SK-N-SH treated with all-trans-retinoic acid at 6 μM for 48 hours (cell line): ENCODE data around the gene RNF144A.

Experiments
- ATAC-seq: fragments of 200-7000 bp; cut with Tn5 transposase; 3 replicates; pipeline ENCODE4 v1.9.1; 2020; ENCODE audit warnings: mild to moderate bottlenecking, moderate library complexity
- ARNTL ChIP-seq: fragments of 450-650 bp; formaldehyde crosslinking; IDR thresholded peaks from 2 replicates; pipeline ENCODE4 v1.5.0; 2020; ENCODE audit warnings: low read depth, mild to moderate bottlenecking, moderate library complexity, borderline replicate concordance
- CREB5 ChIP-seq: fragments of 250-450 bp; sonication (Bioruptor Pico); IDR thresholded peaks from 2 replicates; pipeline ENCODE4 v1.5.1; 2020; ENCODE audit warnings: low read depth, mild to moderate bottlenecking, moderate library complexity
- CSDC2 ChIP-seq: fragments of 250-450 bp; sonication (Bioruptor Pico); IDR thresholded peaks from 2 replicates; pipeline ENCODE4 v1.5.0; 2020; ENCODE audit warnings: mild to moderate bottlenecking, moderate library complexity
- CSRNP3 ChIP-seq: fragments of 250-450 bp; sonication (Bioruptor Pico); IDR thresholded peaks from 2 replicates; pipeline ENCODE4 v1.5.1; 2021; ENCODE audit warnings: mild to moderate bottlenecking, moderate library complexity
- GLIS3 ChIP-seq: fragments of 250-450 bp; sonication (Bioruptor Pico); IDR thresholded peaks from 2 replicates; pipeline ENCODE4 v1.5.0; 2020; ENCODE audit warnings: mild to moderate bottlenecking, moderate library complexity
- ISL1 ChIP-seq: fragments of 250-450 bp; sonication (Bioruptor Pico); IDR thresholded peaks from 2 replicates; pipeline ENCODE4 v2.1.2; 2022; ENCODE audit warnings: mild to moderate bottlenecking, moderate library complexity
- PATZ1 ChIP-seq: fragments of 250-450 bp; sonication (Bioruptor Pico); IDR thresholded peaks from 2 replicates; pipeline ENCODE4 v1.8.0; 2020; ENCODE audit warnings: mild to moderate bottlenecking, moderate library complexity, borderline replicate concordance
- PPARA ChIP-seq: fragments of 250-450 bp; sonication (Bioruptor Pico); IDR thresholded peaks from 2 replicates; pipeline ENCODE4 v1.5.0; 2020; ENCODE audit warnings: mild to moderate bottlenecking, borderline replicate concordance
- RARB ChIP-seq: fragments of 250-450 bp; sonication (Bioruptor Pico); IDR thresholded peaks from 2 replicates; pipeline ENCODE4 v1.8.0; 2021; ENCODE audit warnings: mild to moderate bottlenecking, moderate library complexity
- SNAI2 ChIP-seq: fragments of 250-450 bp; sonication (Bioruptor Pico); IDR thresholded peaks from 2 replicates; pipeline ENCODE4 v1.5.0; 2020; ENCODE audit warnings: mild to moderate bottlenecking, moderate library complexity
- TCF4 ChIP-seq: fragments of 250-450 bp; sonication (Bioruptor Pico); IDR thresholded peaks from 2 replicates; pipeline ENCODE4 v1.8.0; 2021; ENCODE audit warnings: mild to moderate bottlenecking, moderate library complexity, borderline replicate concordance
- TOX ChIP-seq: fragments of 250-450 bp; sonication (Bioruptor Pico); IDR thresholded peaks from 2 replicates; pipeline ENCODE4 v1.8.0; 2021; ENCODE audit warnings: mild to moderate bottlenecking, moderate library complexity, borderline replicate concordance
- ZC3H10 ChIP-seq: fragments of 250-450 bp; sonication (Bioruptor Pico); IDR thresholded peaks from 2 replicates; pipeline ENCODE4 v1.5.1; 2021; ENCODE audit warnings: mild to moderate bottlenecking, moderate library complexity
- ZFP3 ChIP-seq: fragments of 250-450 bp; sonication (Bioruptor Pico); IDR thresholded peaks from 2 replicates; pipeline ENCODE4 v1.5.0; 2020; ENCODE audit warnings: mild to moderate bottlenecking, moderate library complexity
- ZFP30 ChIP-seq: fragments of 450-650 bp; formaldehyde crosslinking; IDR thresholded peaks from 2 replicates; pipeline ENCODE4 v1.5.0; 2022; ENCODE audit warnings: mild to moderate bottlenecking, moderate library complexity
- ZNF565 ChIP-seq: fragments of 450-650 bp; formaldehyde crosslinking; conservative IDR thresholded peaks from 2 replicates; pipeline ENCODE4 v1.5.0; 2020; ENCODE audit warnings: low read depth, mild to moderate bottlenecking, moderate library complexity
- ZNF70 ChIP-seq: fragments of 450-650 bp; formaldehyde crosslinking; IDR thresholded peaks from 2 replicates; pipeline ENCODE4 v1.5.0; 2020; ENCODE audit warnings: mild to moderate bottlenecking, moderate library complexity
- ZNF8 ChIP-seq: fragments of 450-650 bp; formaldehyde crosslinking; IDR thresholded peaks from 2 replicates; pipeline ENCODE4 v1.5.0; 2020; ENCODE audit warnings: mild to moderate bottlenecking, moderate library complexity
- TF ChIP-seq, protein P1 (sequence below): fragments of 250-450 bp; sonication (Bioruptor Pico); IDR thresholded peaks from 2 replicates; pipeline ENCODE4 v1.8.0; 2021; ENCODE audit warnings: low read depth, mild to moderate bottlenecking, moderate library complexity, borderline replicate concordance
- TF ChIP-seq, protein P2 (sequence below): fragments of 250-450 bp; sonication (Bioruptor Pico); IDR thresholded peaks from 2 replicates; pipeline ENCODE4 v1.5.0; 2020; ENCODE audit warnings: mild to moderate bottlenecking, moderate library complexity

RNF144A gene

GRCh38 chr2:7018767-7019166 is 101.6 kb downstream of the RNF144A start (continued):
- TF ChIP-seq CSRNP3 (CRISPR knock-in tag) (no peak), SNAI2 (no peak), ZC3H10 (CRISPR knock-in tag) (no peak), RARB (CRISPR knock-in tag) (no peak), PPARA (CRISPR knock-in tag) (no peak), ARNTL (CRISPR knock-in tag) (no peak)
- TF ChIP-seq, all 23 proteins: peak for 0

DNA sequence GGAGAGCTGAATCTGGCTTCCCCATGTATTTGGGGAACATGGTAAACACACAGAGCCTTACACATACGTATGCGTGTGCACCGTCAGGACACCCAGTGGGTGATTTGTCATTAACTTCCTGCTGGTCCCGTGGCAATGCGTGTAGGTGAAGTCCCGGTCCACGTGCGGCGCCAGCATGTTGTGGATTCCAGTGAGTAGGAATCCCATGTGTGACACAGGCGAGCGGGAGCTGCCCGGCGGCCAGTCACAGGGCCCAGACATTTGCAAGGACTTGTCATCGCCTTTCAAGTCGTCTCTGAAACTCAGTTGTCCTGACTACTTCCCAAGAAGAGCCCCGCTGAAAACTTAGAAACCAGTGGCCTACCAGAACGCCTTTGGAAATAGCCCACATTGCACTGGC is 102.0 kb downstream of the RNF144A start:
- no peak for TF ChIP-seq TCF4 (CRISPR knock-in tag)
- no peak for TF ChIP-seq ISL1 (CRISPR knock-in tag)
- no peak for TF ChIP-seq ARNTL (CRISPR knock-in tag)
- no peak for ATAC-seq

DNA sequence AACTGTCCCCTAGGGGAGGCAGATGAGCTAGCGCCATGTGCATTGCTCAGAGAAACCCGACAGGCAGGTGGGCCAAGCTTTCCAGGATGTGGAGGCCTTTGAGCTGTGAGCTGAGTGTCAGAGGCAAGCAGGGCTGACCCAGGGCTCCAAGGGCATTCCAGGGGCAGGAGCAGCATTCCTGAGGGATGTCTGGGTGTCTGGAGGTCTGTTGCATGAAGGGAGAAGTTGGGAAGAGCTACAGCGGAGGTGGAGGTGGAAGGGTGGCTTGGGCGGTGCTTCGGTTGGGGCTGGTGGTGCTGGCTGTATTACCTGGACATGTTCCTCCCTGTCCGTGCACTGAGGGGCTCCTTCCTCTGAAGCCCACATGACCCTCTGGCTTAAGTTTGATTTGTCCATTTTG is 102.8 kb downstream of the RNF144A start:
- TF ChIP-seq PATZ1 (CRISPR knock-in tag) (no peak), ZNF8 (CRISPR knock-in tag) (no peak), SNAI2 (no peak), ARNTL (CRISPR knock-in tag) (no peak), ISL1 (CRISPR knock-in tag) (no peak), ZFP30 (CRISPR knock-in tag) (no peak), PPARA (CRISPR knock-in tag) (no peak), CREB5 (CRISPR knock-in tag) (no peak), CSRNP3 (CRISPR knock-in tag) (no peak), RARB (CRISPR knock-in tag) (no peak), ZNF565 (CRISPR knock-in tag) (no peak), CSDC2 (CRISPR knock-in tag) (no peak), ZC3H10 (CRISPR knock-in tag) (no peak), ZFP3 (no peak)
- TF ChIP-seq, protein P1, sequence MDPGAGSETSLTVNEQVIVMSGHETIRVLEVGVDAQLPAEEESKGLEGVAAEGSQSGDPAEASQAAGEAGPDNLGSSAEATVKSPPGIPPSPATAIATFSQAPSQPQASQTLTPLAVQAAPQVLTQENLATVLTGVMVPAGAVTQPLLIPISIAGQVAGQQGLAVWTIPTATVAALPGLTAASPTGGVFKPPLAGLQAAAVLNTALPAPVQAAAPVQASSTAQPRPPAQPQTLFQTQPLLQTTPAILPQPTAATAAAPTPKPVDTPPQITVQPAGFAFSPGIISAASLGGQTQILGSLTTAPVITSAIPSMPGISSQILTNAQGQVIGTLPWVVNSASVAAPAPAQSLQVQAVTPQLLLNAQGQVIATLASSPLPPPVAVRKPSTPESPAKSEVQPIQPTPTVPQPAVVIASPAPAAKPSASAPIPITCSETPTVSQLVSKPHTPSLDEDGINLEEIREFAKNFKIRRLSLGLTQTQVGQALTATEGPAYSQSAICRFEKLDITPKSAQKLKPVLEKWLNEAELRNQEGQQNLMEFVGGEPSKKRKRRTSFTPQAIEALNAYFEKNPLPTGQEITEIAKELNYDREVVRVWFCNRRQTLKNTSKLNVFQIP (CRISPR knock-in tag), result no peak
- TF ChIP-seq, protein P2, sequence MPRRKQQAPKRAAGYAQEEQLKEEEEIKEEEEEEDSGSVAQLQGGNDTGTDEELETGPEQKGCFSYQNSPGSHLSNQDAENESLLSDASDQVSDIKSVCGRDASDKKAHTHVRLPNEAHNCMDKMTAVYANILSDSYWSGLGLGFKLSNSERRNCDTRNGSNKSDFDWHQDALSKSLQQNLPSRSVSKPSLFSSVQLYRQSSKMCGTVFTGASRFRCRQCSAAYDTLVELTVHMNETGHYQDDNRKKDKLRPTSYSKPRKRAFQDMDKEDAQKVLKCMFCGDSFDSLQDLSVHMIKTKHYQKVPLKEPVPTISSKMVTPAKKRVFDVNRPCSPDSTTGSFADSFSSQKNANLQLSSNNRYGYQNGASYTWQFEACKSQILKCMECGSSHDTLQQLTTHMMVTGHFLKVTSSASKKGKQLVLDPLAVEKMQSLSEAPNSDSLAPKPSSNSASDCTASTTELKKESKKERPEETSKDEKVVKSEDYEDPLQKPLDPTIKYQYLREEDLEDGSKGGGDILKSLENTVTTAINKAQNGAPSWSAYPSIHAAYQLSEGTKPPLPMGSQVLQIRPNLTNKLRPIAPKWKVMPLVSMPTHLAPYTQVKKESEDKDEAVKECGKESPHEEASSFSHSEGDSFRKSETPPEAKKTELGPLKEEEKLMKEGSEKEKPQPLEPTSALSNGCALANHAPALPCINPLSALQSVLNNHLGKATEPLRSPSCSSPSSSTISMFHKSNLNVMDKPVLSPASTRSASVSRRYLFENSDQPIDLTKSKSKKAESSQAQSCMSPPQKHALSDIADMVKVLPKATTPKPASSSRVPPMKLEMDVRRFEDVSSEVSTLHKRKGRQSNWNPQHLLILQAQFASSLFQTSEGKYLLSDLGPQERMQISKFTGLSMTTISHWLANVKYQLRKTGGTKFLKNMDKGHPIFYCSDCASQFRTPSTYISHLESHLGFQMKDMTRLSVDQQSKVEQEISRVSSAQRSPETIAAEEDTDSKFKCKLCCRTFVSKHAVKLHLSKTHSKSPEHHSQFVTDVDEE, result no peak
- no peak for ATAC-seq

GRCh38 chr2:7020468-7020867 is 103.3 kb downstream of the RNF144A start:
- no peak for ATAC-seq
- TF ChIP-seq ZFP3 (no peak), RARB (CRISPR knock-in tag) (no peak), ZC3H10 (CRISPR knock-in tag) (no peak), ZNF8 (CRISPR knock-in tag) (no peak), ZFP30 (CRISPR knock-in tag) (no peak), ARNTL (CRISPR knock-in tag) (no peak), CSRNP3 (CRISPR knock-in tag) (no peak), ZNF70 (CRISPR knock-in tag) (no peak), GLIS3 (CRISPR knock-in tag) (no peak), CSDC2 (CRISPR knock-in tag) (no peak), TCF4 (CRISPR knock-in tag) (no peak), ZNF565 (CRISPR knock-in tag) (no peak), TOX (CRISPR knock-in tag) (no peak)
- TF ChIP-seq, protein P1 (CRISPR knock-in tag), result no peak
